CD4-positive, alpha-beta T cell (primary cell): ENCODE measurements around the gene MPV17L2. TPM values are rescaled to one million over a fixed set of nuclear protein-coding genes. Genes with fewer than 3 reads are reported as not detected.
"Not testable (repeated sequence)": the region's sequence is repeated elsewhere in the genome, so short reads cannot be mapped to it uniquely, and the experiment has no call there.

Source experiments
- ATAC-seq: fragments of 200-7000 bp; cut with Tn5 transposase; one replicate; pipeline ENCODE4 v1.10.0; 2022; ENCODE audit warnings: mild to moderate bottlenecking; ENCODE audit not compliant: poor library complexity
- CTCF ChIA-PET: fragments of 350-600 bp; sonication (Branson Sonifier 250); formaldehyde crosslinking; loops from one replicate; lab custom pipeline; 2021; ENCODE audit warnings: antibody characterized with exemption, inconsistent platforms; lab: Charles Lee
- POLR2A ChIA-PET: fragments of 350-600 bp; sonication (Branson Sonifier 250); formaldehyde crosslinking; loops from one replicate; lab custom pipeline; 2021; ENCODE audit warnings: antibody characterized with exemption, inconsistent platforms; lab: Charles Lee
- DNase-seq, 14 experiments: peaks; one replicate each; pipeline ENCODE4 v3.0.0-alpha.2; 2013 to 2020; ENCODE audit warnings: mixed read lengths in 2 of 14
- H3K27ac ChIP-seq, 2 donors: one replicate each; pipeline versions ENCODE4 v1.5.1 to v1.7.0; 2013; ENCODE audit warnings: low read length in 2 of 2, low read depth in 1 of 2, mild to moderate bottlenecking in 1 of 2
- H3K27me3 ChIP-seq, 2 experiments: 1 replicate in 1 of 2; 2 replicates in 1 of 2; pipeline versions ENCODE4 v1.6.1 to v1.7.0; 2013; ENCODE audit warnings: low read length in 2 of 2, control low read depth in 1 of 2, mild to moderate bottlenecking in 1 of 2, moderate library complexity in 1 of 2; ENCODE audit not compliant: insufficient read depth in 2 of 2, control insufficient read depth in 1 of 2
- H3K36me3 ChIP-seq: one replicate; pipeline ENCODE4 v1.6.1; 2013; ENCODE audit warnings: low read length, control low read depth; ENCODE audit not compliant: insufficient read depth
- H3K4me1 ChIP-seq: one replicate; pipeline ENCODE4 v1.6.1; 2013; ENCODE audit warnings: low read length, control low read depth; ENCODE audit not compliant: insufficient read depth
- H3K4me3 ChIP-seq: one replicate; pipeline ENCODE4 v1.5.1; 2013; ENCODE audit warnings: mild to moderate bottlenecking, low read length, moderate library complexity
- H3K9me3 ChIP-seq, 2 experiments: 1 replicate in 1 of 2; 2 replicates in 1 of 2; pipeline versions ENCODE4 v1.6.1 to v1.7.0; 2013; ENCODE audit warnings: low read length in 2 of 2, mild to moderate bottlenecking in 2 of 2, control low read depth in 1 of 2, moderate library complexity in 1 of 2; ENCODE audit not compliant: control insufficient read depth in 1 of 2, insufficient read depth in 1 of 2
- H3K27ac Mint-ChIP-seq: one replicate; pipeline ENCODE4 v1.8.0; 2020; ENCODE audit warnings: mixed read lengths
- H3K27me3 Mint-ChIP-seq: one replicate; pipeline ENCODE4 v1.8.0; 2021; ENCODE audit warnings: mixed read lengths
- H3K36me3 Mint-ChIP-seq: one replicate; pipeline ENCODE4 v1.8.0; 2021; ENCODE audit warnings: low read depth, mixed read lengths
- H3K4me1 Mint-ChIP-seq: one replicate; pipeline ENCODE4 v1.8.0; 2021; ENCODE audit warnings: low read depth, mixed read lengths
- H3K4me3 Mint-ChIP-seq: one replicate; pipeline ENCODE4 v1.8.0; 2020; ENCODE audit warnings: mild to moderate bottlenecking, mixed read lengths
- H3K9me3 Mint-ChIP-seq: one replicate; pipeline ENCODE4 v1.8.0; 2020; ENCODE audit warnings: mixed read lengths
- intact Hi-C, 2 experiments: fragments of 100-400 bp; cut with DNase I in 1 of 2; cut with micrococcal nuclease in 1 of 2; formaldehyde crosslinking; loops; one replicate each; pipeline versions ENCODE4 v1.15.1 to v1.9.0; 2023 to 2025; cut with DNase I, micrococcal nuclease
- total RNA-seq, 174 experiments: library from RNA in 2 of 174; stranded (reverse) in 2 of 174; gene quantifications; one replicate each; pipeline ENCODE4 v1.2.3 and lab custom pipeline; 2021 to 2026
- TF ChIP-seq, protein P1 (sequence below): fragments of 200-600 bp; IDR thresholded peaks from one replicate; pipeline ENCODE4 v1.8.0; 2022; ENCODE audit warnings: antibody characterized with exemption, mild to moderate bottlenecking

Gene MPV17L2
- total RNA-seq, 2 experiments from 2014 or later: 2.8 to 3.9 TPM

DNA sequence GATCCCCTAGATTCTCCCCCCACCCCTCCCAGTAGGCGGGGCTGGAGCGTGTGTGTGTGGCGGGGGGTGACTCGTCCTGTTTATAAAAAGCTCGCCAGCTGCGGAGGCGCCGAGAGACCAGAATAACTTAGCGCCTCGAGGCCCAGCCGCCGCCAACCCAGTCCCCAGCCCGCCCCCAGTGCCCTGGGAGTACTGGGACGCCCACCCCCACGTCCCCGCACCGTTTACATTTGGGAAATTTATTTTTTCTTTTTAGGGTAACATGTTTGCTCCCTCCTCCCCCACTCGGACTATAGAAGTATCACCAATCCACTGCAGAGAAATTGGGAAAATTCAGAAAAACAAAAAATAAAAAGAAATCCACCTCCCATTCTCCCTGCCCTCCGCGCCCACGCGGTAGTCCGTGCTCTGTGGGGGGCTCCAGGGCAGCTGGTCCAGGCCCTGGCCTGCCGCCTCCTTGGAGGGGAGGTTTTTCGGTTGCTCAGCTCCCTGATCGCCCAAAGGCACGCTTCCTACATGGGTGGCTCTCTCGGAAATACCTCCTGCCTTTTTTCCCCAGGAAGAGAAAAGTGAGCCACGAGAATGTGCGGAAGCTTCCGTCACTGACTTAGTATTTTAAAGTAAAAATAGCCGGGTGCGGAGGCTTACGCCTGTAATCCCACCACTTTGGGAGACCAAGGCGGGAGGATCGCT lies 12.3 kb downstream of the MPV17L2 start:
- H3K4me1 Mint-ChIP-seq: peaks cover 22% of the 10 kb centered on the region
- ChIA-PET POLR2A (interaction anchor here (0.6 to 3.6 kb wide), 9 partner anchors 11 to 214 kb away, joined by 3 to 67 read pairs (median 5); partner anchors contain the start of genes JUND, MPV17L2, PIK3R2 and SSBP4), CTCF (interaction anchor here (1.8 to 3.8 kb wide), 3 partner anchors 13 to 74 kb away, joined by 8 to 21 read pairs (median 19); partner anchors contain the start of gene MPV17L2)
- peak overlapping the region; percentile 91 for H3K27ac Mint-ChIP-seq
- TF ChIP-seq, protein P1, sequence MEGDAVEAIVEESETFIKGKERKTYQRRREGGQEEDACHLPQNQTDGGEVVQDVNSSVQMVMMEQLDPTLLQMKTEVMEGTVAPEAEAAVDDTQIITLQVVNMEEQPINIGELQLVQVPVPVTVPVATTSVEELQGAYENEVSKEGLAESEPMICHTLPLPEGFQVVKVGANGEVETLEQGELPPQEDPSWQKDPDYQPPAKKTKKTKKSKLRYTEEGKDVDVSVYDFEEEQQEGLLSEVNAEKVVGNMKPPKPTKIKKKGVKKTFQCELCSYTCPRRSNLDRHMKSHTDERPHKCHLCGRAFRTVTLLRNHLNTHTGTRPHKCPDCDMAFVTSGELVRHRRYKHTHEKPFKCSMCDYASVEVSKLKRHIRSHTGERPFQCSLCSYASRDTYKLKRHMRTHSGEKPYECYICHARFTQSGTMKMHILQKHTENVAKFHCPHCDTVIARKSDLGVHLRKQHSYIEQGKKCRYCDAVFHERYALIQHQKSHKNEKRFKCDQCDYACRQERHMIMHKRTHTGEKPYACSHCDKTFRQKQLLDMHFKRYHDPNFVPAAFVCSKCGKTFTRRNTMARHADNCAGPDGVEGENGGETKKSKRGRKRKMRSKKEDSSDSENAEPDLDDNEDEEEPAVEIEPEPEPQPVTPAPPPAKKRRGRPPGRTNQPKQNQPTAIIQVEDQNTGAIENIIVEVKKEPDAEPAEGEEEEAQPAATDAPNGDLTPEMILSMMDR: no peak
- no peak overlapping the region for H3K27ac ChIP-seq
- H3K4me3 Mint-ChIP-seq: peak overlapping the region; percentile 96
- no peaks in the 10 kb centered on the region for H3K27me3 ChIP-seq
- peak overlapping the region; percentile 64 for H3K4me3 ChIP-seq
- DNase-seq: peak in 13 of 14 experiments; percentile 29 to 73 (median 53)
- intact Hi-C loops: loop anchor here in 1 of 2 experiments (2.0 to 5.0 kb wide), 2 partner anchors 47 to 122 kb away; no protein-coding TSS in a partner anchor
- H3K9me3 ChIP-seq: no peaks in the 10 kb centered on the region
- ATAC-seq: no peak
- H3K36me3 ChIP-seq: peaks cover 6% of the 10 kb centered on the region
- H3K4me1 ChIP-seq: peaks cover 33% of the 10 kb centered on the region
- H3K36me3 Mint-ChIP-seq: peaks cover 24% of the 10 kb centered on the region
- no peaks in the 10 kb centered on the region for H3K9me3 Mint-ChIP-seq
- peaks cover 8% of the 10 kb centered on the region for H3K27me3 Mint-ChIP-seq

DNA sequence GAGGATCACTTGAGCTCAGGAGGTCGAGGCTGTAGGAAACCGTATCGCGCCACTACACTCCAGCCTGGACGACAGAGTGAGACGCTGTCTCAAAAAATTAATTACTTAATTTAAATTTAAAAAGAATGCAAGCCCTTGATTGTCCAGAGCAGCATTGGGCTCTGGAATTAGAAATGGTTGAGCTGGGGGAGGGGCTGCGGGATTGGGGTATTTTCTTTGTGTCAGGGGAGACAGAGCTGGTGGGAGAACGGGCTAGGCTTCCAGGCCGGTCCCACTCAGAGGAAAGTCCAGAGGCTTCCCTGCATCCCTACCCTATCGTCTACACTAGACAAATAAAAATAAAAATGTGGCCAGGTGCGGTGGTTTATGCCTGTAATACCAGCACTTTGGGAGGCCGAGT lies 13.0 kb downstream of the MPV17L2 start:
- TF ChIP-seq, protein P1: no peak
- Histone ChIP-seq H3K9me3 (no peaks in the 10 kb centered on the region), H3K36me3 (peaks cover 5% of the 10 kb centered on the region), H3K27me3 (no peaks in the 10 kb centered on the region), H3K27ac (no peak overlapping the region), H3K4me1 (peaks cover 33% of the 10 kb centered on the region), H3K4me3 (no peak overlapping the region)
- ATAC-seq: no peak
- intact Hi-C loops: loop anchor here in 1 of 2 experiments (5.0 kb wide), 1 partner anchor 121 kb away; no protein-coding TSS in a partner anchor
- peaks cover 23% of the 10 kb centered on the region for H3K36me3 Mint-ChIP-seq
- no peak overlapping the region for H3K27ac Mint-ChIP-seq
- DNase-seq: peak in 1 of 14 experiments; percentile 21
- ChIA-PET POLR2A (interaction anchor here (1.0 to 3.6 kb wide), 3 partner anchors 14 to 205 kb away, joined by 3 to 67 read pairs (median 63); partner anchors contain the start of genes JUND and MPV17L2), CTCF (interaction anchor here (1.0 to 3.8 kb wide), 3 partner anchors 13 to 73 kb away, joined by 3 to 21 read pairs (median 8); partner anchors contain the start of gene MPV17L2)
- H3K27me3 Mint-ChIP-seq: peaks cover 10% of the 10 kb centered on the region
- H3K4me3 Mint-ChIP-seq: no peak overlapping the region
- H3K9me3 Mint-ChIP-seq: no peaks in the 10 kb centered on the region
- peaks cover 22% of the 10 kb centered on the region for H3K4me1 Mint-ChIP-seq

DNA sequence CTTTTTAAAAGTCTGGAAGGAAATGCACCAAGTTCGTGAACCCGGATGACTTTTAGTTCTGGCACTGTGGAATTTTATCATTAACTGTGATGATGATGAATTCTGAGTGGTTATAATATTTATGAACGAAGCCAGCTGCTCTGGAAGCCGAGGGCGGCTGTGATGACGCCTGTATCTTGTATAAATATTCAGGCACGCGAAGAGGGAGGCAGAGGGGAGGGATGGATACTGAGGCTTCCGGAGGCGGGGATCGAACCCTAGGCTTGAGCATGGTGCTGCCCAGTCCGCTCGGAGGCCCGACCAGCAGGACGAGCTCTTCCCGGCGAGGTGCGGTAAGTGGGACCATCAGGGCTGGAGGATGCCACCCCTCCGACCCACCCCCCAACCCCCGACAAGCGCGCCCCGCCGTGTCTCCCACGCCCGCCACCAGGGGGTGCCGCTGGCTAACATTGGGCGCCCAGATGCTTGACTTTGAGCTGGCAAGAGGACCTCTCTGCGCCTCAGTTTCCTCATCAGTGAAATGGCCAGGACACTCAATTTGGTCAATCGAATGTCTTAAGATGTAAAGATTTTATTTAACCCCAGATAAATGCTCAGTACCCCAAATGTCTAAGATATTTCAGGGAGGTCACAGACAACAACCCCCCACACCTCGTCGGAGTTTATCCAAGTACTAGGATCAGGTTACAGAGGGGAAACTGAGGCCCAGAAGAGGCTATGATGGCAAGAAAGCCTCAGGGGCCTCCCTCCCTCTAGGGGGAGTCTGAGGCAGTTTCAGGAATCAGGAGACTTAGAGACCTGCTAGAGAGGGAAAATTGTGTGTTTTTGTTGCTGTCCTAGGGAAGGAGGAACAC lies 15.3 kb downstream of the MPV17L2 start:
- no peaks in the 10 kb centered on the region for H3K9me3 Mint-ChIP-seq
- H3K27ac Mint-ChIP-seq: no peak overlapping the region
- Histone ChIP-seq H3K36me3 (no peaks in the 10 kb centered on the region), H3K9me3 (no peaks in the 10 kb centered on the region), H3K4me1 (peaks cover 21% of the 10 kb centered on the region), H3K27ac (no peak overlapping the region), H3K4me3 (no peak overlapping the region), H3K27me3 (no peaks in the 10 kb centered on the region)
- ChIA-PET CTCF (interaction anchor here (0.6 to 3.2 kb wide), 12 partner anchors 16 to 491 kb away, joined by 3 to 19 read pairs (median 4); partner anchors contain the start of gene MPV17L2), POLR2A (interaction anchor here (0.6 to 1.2 kb wide), 4 partner anchors 15 to 72 kb away, joined by 3 read pairs; partner anchors contain the start of gene MPV17L2)
- TF ChIP-seq, protein P1: peak; percentile 72
- H3K4me3 Mint-ChIP-seq: no peak overlapping the region
- peaks cover 5% of the 10 kb centered on the region for H3K4me1 Mint-ChIP-seq
- peaks cover 14% of the 10 kb centered on the region for H3K27me3 Mint-ChIP-seq
- ATAC-seq (no peak), DNase-seq (peak in 13 of 14 experiments; percentile 33 to 75 (median 49))
- intact Hi-C loops: loop anchor here (1.0 to 5.0 kb wide), 4 partner anchors 43 to 203 kb away; no protein-coding TSS in a partner anchor
- H3K36me3 Mint-ChIP-seq: peaks cover 7% of the 10 kb centered on the region

DNA sequence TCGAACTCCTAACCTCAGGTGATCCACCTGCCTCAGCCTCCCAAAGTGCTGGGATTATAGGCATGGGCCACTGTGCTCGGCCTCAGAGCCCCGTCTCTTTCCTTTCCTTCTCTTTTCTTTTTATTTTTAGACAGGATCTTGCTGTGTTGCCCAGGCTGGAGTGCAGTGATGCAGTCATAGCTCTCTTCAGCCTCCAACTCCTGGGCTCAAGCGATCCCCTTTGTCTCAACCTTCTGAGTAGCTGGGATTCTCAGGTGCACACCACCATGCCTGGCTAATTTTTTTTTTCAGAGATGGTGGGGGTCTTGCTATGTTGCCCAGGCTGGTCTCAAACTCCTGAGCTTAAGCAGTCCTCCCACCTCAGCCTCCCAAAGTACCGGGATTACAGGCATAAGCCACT lies 16.9 kb downstream of the MPV17L2 start:
- H3K36me3 Mint-ChIP-seq, H3K27ac ChIP-seq, H3K9me3 ChIP-seq, H3K4me3 ChIP-seq, H3K4me1 Mint-ChIP-seq, DNase-seq, H3K9me3 Mint-ChIP-seq, H3K4me3 Mint-ChIP-seq, H3K27ac Mint-ChIP-seq, ATAC-seq, H3K36me3 ChIP-seq, H3K27me3 ChIP-seq: not testable (repeated sequence)
- peaks cover 11% of the 10 kb centered on the region for H3K4me1 ChIP-seq
- peaks cover 14% of the 10 kb centered on the region for H3K27me3 Mint-ChIP-seq
- intact Hi-C loops: loop anchor here in 1 of 2 experiments (5.0 kb wide), 1 partner anchor 117 kb away; no protein-coding TSS in a partner anchor
- CTCF ChIA-PET: interaction anchor here (3.2 kb wide), 1 partner anchor 42 kb away, joined by 19 read pairs; no protein-coding TSS in a partner anchor
- POLR2A ChIA-PET: interaction anchor here (0.5 kb wide), 1 partner anchor 683 kb away, joined by 3 read pairs; a partner anchor contains a TSS
